ENCODE data around the gene UBASH3B. TPM values are rescaled to one million over a fixed set of nuclear protein-coding genes. Genes with fewer than 3 reads are reported as not detected.

The UBASH3B gene, protein sequence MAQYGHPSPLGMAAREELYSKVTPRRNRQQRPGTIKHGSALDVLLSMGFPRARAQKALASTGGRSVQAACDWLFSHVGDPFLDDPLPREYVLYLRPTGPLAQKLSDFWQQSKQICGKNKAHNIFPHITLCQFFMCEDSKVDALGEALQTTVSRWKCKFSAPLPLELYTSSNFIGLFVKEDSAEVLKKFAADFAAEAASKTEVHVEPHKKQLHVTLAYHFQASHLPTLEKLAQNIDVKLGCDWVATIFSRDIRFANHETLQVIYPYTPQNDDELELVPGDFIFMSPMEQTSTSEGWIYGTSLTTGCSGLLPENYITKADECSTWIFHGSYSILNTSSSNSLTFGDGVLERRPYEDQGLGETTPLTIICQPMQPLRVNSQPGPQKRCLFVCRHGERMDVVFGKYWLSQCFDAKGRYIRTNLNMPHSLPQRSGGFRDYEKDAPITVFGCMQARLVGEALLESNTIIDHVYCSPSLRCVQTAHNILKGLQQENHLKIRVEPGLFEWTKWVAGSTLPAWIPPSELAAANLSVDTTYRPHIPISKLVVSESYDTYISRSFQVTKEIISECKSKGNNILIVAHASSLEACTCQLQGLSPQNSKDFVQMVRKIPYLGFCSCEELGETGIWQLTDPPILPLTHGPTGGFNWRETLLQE
- 5.1 and 8.1 TPM in 2 replicates for total RNA-seq

DNA sequence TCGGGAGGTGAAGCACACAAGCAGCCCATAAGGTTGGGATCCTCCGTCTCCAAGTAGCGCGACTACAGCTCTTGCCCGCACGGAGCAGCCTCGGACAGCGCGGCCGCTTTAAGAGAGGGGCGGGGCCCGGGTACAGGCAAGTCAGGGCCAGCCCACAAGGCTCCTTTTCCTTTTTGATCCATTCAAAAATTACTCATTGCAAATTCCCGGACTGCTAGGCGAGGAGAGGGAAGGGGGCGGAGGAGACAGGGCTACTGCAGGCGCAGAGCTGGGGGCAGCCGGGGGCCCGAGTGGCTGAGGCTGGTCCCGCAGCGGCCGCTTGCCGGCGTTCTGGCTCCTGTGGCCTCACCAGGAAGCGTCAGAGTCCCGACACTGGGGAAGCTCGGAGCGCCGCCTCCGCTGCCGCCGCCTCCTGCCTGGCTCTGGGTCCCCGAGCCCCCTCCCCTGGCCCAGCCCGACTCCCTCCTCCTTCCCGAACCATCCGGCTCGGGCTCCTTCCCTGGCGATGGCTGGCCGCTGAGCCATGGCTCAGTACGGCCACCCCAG lies at the start of gene UBASH3B:
TSS of gene UBASH3B (plus strand) at position 196 of the 546 bp plus-strand sequence. CDS start at position 524, 328 bp downstream.

Other genes with a start within 250 kb of the UBASH3B start
- not detected in 2 replicates for gene CRTAM, start 182.8 kb downstream of the UBASH3B start, total RNA-seq
- 1.2 and 1.7 TPM in 2 replicates for gene JHY, start 227.0 kb downstream of the UBASH3B start, total RNA-seq